HG03159 (cell line): ENCODE data around the gene ZNF544.
A peak's percentile ranks its signal among the peaks of the same experiment; 100 is the strongest.
"Not testable (repeated sequence)": the region's sequence is repeated elsewhere in the genome, so short reads cannot be mapped to it uniquely, and the experiment has no call there.

Source experiments
- ATAC-seq: cut with Tn5 transposase; IDR thresholded peaks from one replicate; pipeline ENCODE4 v1.9.1; 2021; ENCODE audit warnings: mild to moderate bottlenecking, moderate library complexity; ENCODE audit not compliant: unreplicated experiment

ZNF544 gene

DNA sequence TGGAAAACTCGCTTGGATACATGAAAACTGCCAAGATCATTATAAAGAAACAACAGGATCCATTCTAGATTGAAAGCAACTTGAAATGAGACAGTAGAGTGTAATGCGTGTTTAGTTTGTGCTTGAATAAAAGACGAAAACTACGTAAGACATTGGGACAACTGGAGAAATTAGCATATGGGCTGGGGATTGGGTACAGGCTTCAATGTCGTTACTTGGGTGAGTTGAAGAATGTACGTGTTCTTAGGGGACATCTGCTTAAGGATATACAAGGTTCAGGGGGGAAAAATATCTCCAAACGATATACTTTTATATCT lies 76.0 kb downstream of the ZNF544 start:
- ATAC-seq = peak; percentile 2

DNA sequence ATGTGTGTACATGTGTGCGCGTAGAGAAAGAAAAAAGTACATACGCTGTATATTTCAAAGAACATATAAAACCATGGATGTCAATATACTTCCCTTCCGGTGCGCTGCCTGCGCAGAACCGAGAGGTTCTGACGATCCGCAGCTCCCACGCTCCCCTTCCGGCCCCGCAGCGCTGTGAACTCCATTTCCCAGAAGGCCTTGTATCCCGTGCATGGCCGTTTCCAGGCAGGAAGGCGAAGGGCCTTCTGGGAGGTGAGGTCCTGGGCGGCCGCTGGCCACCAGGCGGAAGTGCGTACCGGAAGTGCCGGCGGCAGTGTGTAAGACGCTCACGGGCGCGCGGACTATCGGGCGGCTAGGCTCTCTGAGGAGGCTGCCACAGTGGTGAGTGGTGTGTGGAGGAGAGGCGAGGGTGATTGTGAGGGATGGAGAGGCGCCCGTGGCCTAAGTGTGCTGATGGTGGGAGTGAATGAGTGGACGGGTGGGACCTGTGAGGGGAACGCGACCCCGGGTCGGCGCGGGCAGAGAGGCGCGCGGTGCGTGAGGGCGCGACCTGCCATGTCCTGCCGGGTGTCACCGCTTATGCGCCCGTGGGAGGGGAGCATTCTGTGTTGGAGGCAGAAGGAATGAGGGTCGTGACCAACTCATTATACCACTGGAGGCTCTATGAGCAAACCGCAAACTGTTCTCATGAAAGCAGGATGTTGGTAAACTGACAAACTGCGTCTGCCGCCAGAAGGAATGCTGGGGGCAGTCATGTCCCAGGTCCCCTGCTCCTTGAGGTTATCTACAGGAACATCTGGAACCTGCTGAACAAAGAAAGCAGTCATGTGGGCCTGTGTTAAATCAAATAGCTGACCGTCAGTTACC lies 76.6 kb downstream of the ZNF544 start, which contains the start of gene ERVK3-1:
ERVK3-1 (plus strand) TSS at position 313 of the 867 bp plus-strand sequence. CDS start 6,792 bp downstream, outside the sequence.
- peak; percentile 95 for ATAC-seq

DNA sequence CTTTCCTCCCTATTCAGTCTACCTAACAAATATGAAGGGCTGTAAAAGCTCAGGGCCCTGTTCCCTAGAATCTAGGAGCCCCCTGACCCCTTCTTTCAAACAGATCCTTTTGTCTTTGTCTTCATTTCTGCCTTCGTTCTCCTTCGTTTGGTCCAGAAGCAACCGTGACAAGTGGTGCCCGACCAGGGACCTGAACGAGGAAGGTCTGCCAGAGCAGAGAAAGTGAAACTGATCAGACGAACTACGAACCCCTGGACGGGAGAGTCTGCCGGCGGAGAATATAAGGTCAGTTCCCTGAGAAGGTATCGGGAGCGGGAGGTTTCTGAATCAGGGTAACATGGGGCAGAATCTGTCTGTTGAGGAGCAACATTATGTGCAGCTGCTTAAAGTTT lies 77.2 kb downstream of the ZNF544 start:
- ATAC-seq = no peak

DNA sequence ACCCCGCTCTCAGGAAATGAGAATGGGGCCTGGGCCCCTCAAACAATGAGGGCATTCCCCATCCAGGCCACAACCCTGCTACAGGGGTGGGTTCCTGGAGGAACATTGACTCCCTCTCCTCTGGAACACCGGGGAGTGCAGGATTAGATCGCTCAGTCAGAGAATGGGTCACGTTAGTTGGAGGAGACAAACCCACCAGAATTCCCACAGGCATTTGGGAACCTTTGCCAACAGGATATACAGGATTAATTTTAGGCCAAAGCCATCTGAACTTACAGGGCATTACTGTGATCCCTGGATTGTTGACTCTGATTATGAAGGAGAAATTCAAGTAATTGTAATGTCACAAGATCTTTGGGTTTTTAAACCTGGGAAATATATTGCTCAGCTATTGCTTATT lies 79.0 kb downstream of the ZNF544 start:
- ATAC-seq = no peak

DNA sequence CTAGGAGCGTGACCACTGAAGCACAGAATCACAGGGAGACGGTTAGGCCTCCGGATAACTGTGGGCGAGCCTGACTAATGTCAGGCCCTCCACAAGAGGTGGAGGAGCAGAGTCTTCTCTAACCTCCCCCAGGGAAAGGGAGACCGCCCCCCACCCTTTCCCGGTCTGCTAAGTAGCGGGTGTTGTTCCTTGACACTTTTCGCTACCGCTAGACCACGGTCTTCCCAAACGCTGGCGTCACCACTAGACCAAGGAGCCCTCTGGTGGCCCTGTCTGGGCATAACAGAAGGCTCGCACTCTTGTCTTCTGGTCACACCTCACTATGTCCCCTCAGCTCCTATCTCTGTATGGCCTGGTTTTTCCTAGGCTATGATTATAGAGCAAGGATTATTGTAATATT lies 82.0 kb downstream of the ZNF544 start:
- not testable (repeated sequence) for ATAC-seq

DNA sequence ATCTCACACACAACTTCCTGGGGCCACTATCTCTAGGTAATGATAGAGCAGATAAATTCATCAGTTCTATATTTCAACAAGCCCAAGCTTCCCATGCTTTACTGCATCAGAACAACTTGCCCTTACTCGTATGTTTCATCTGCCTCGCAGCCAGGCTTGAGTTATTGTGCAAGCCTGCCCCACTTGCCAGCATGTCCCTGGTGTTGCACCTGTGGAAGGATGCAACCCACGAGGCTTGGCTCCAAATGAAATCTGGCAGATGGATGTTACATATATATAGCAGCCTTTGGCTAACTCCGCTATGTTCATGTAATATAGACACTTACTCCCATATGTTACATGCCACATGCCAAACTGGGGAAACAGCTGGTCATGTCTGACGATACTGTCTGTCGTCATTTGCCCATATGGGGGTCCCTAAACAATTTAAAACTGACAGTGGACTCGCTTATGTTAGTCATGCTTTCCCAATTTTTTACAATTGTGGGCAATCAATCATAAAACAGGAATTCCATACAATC lies 82.7 kb downstream of the ZNF544 start:
- ATAC-seq = no peak
